ENCODE measurements around the gene LDLRAD4. TPM values are rescaled to one million over a fixed set of nuclear protein-coding genes. Genes with fewer than 3 reads are reported as not detected.

Gene LDLRAD4
- total and polyA plus RNA-seq, 9 of the 15 experiments (the other 6 are each of a cell fraction or from before 2014, with no cell fraction given), result 0.01 TPM; not detected in 8

- TF ChIP-seq PHB (CRISPR knock-in tag; IDR thresholded peaks at IDR 0.05) (no peak), MYBL2 (IDR thresholded peaks at IDR 0.05; ENCODE audit: low read depth) (no peak), MYBL2 (CRISPR knock-in tag; IDR thresholded peaks at IDR 0.05; ENCODE audit: borderline replicate concordance) (no peak), TEAD2 (tag; IDR thresholded peaks at IDR 0.05) (no peak), SRF (CRISPR knock-in tag; IDR thresholded peaks at IDR 0.05) (no peak)
These were observed 59.6 kb downstream of the LDLRAD4 start (continued) for GRCh38 chr18:13278062-13278630.

DNA sequence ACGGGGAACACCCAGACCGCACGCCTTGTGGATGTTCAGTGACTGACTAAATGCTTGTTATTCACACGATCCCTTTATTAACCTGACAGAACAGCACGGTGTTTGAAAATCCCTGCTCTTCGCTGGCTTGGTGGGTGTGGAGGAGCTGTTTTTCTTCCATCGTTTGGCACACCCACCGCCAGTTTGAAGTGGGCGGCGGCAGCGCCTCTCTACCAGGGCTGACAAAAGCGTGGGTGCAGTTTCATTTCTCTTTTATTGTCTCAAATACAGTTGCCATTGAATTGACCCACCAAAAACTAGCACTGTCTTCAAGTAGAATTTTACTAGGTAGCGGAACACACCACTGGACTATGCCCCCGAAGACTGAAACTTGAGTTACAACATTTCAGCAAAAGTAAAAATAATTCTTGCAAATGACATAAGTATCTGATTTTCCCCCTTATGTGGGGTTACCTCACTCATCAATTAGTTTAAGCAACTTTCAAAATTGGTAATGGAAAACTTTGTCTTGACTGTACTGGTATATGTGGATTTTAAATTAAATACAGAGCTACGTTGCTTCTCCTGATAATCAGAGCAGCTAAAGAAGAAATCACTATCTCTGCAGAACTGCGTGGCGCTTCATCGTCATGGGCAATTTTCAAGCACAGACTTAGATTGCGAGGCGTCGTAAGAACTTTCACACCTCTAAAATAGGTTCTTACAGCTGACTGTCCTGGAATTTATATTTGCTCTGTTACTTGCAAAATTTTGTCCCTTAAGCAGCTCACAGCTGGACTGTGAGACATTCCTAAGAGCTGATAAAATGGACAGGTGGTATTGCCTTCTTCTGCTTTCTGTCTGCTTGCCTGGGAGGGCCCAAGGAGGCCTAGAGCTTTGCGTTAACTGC is 60.9 kb downstream of the LDLRAD4 start:
- H4K20me1 ChIP-seq (replicated peaks; ENCODE audit: control insufficient read depth, insufficient read depth, low read length), result no peaks in the 10 kb centered on the region
- DNase-seq (ENCODE audit: extremely low read depth in 1 of 4, low spot score in 3 of 4) (no peak), FAIRE-seq (no peak), ATAC-seq (no peak)
- H3K9ac ChIP-seq (ENCODE audit: insufficient read depth in 1 of 2, low read depth in 2 of 2, low read length in 2 of 2), result no peak overlapping the region
- POLR2A ChIA-PET, result no interaction called here
- H3K4me2 ChIP-seq (ENCODE audit: insufficient read depth, low read length), result no peak overlapping the region
- no peak overlapping the region for H3K4me3 ChIP-seq
- no peaks in the 10 kb centered on the region for H3K79me2 ChIP-seq (ENCODE audit: control insufficient read depth, insufficient read depth, low read length)
- no peak overlapping the region for H3K27ac ChIP-seq (ENCODE audit: extremely low read depth, low read depth, low read length)
- H2AFZ ChIP-seq (ENCODE audit: low read depth, low read length), result no peak overlapping the region
- no peak for TF ChIP-seq MCM5 (IDR thresholded peaks at IDR 0.05; ENCODE audit: low read depth)
- H3K9me1 ChIP-seq (ENCODE audit: control insufficient read depth, insufficient read depth, low read length), result no peaks in the 10 kb centered on the region
- intact Hi-C loops (cut with micrococcal nuclease), result no loop called here
- no peaks in the 10 kb centered on the region for H3K9me3 ChIP-seq (replicated peaks; ENCODE audit: control insufficient read depth, insufficient read depth, low read depth, low read length)
- no TSS peak for BruUV-seq (replicated peaks)
- H3K4me1 ChIP-seq (replicated peaks in 1 of 2; ENCODE audit: control insufficient read depth in 2 of 2, insufficient read depth in 2 of 2, low read length in 2 of 2), result no peaks in the 10 kb centered on the region
- H3K36me3 ChIP-seq (ENCODE audit: control insufficient read depth, insufficient read depth, low read length), result no peaks in the 10 kb centered on the region
- 1% methylated on average over 22 of the region's 22 CpGs for whole genome bisulfite sequencing (ENCODE audit: insufficient coverage, low coverage, missing lambda C conversion rate)
- H3K27me3 ChIP-seq (ENCODE audit: control insufficient read depth in 2 of 2, insufficient read depth in 2 of 2, low read length in 2 of 2), result peaks cover 0 to 18% of the 10 kb centered on the region in 2 experiments; a peak in 2 of 5 replicates
- CTCF ChIA-PET (ENCODE audit: low intra/inter-chr PET ratio), result no interaction called here
- in situ Hi-C loops (cut with MboI), result no loop called here

All from K562 (cell line).